T-cell (primary cell): ENCODE measurements around the gene BLMH. TPM values are rescaled to one million over a fixed set of nuclear protein-coding genes. Genes with fewer than 3 reads are reported as not detected.

Experiments
- ATAC-seq, 4 experiments: fragments of 200-7000 bp in 3 of 4; fragments of 150-1000 bp in 1 of 4; cut with Tn5 transposase; replicated peaks in 1 of 4; 1 replicate in 3 of 4; 2 replicates in 1 of 4; pipeline ENCODE4 v1.10.0; 2021; ENCODE audit warnings: moderate library complexity in 3 of 4, mild to moderate bottlenecking in 2 of 4, moderate number of reproducible peaks in 1 of 4
- CTCF ChIA-PET, 2 donors: fragments of 300-600 bp; sonication (Branson Sonifier 250); formaldehyde crosslinking; loops; one replicate each; lab custom pipeline; 2022; ENCODE audit warnings: antibody characterized with exemption in 2 of 2; lab: Charles Lee
- POLR2A ChIA-PET, 2 donors: fragments of 300-600 bp; sonication (Branson Sonifier 250); formaldehyde crosslinking; loops; one replicate each; lab custom pipeline; 2022; ENCODE audit warnings: antibody characterized with exemption in 2 of 2; lab: Charles Lee
- DNase-seq, 35 experiments: peaks; one replicate each; pipeline versions ENCODE4 v3.0.0 to v3.0.0-alpha.2; 2013 to 2023
- H3K27ac ChIP-seq: one replicate; pipeline ENCODE4 v1.5.1; 2013; ENCODE audit warnings: low read length
- H3K27me3 ChIP-seq, 2 experiments: replicated peaks in 1 of 2; 1 replicate in 1 of 2; 2 replicates in 1 of 2; pipeline versions ENCODE4 v1.6.1 to v1.7.0; 2013; ENCODE audit warnings: low read length in 1 of 2, mixed read lengths in 1 of 2; ENCODE audit not compliant: control insufficient read depth in 2 of 2, insufficient read depth in 2 of 2; ENCODE audit errors: extremely low read depth in 1 of 2
- H3K36me3 ChIP-seq, 2 donors: 1 replicate in 1 of 2; 2 replicates in 1 of 2; pipeline versions ENCODE4 v1.6.1 to v1.7.0; 2013; ENCODE audit warnings: low read length in 1 of 2; ENCODE audit not compliant: control insufficient read depth in 2 of 2, insufficient read depth in 1 of 2; ENCODE audit errors: extremely low read depth in 1 of 2
- H3K4me1 ChIP-seq, 2 experiments: 1 replicate in 1 of 2; 2 replicates in 1 of 2; pipeline versions ENCODE4 v1.6.1 to v1.7.0; 2013; ENCODE audit warnings: low read length in 2 of 2, mixed read lengths in 1 of 2; ENCODE audit not compliant: insufficient read depth in 2 of 2, control insufficient read depth in 1 of 2; ENCODE audit errors: extremely low read depth in 1 of 2
- H3K4me3 ChIP-seq, 2 donors: 1 replicate in 1 of 2; 2 replicates in 1 of 2; pipeline versions ENCODE4 v1.5.1 to v1.7.0; 2013; ENCODE audit warnings: mild to moderate bottlenecking in 2 of 2, low read length in 1 of 2, moderate library complexity in 1 of 2; ENCODE audit not compliant: control insufficient read depth in 1 of 2; ENCODE audit errors: extremely low read depth in 1 of 2
- H3K9me3 ChIP-seq: 2 replicates; pipeline ENCODE4 v1.7.0; 2013
- H3K27ac Mint-ChIP-seq, 2 donors: one replicate each; pipeline ENCODE4 v1.8.0; 2020 to 2021; ENCODE audit warnings: mild to moderate bottlenecking in 2 of 2, mixed read lengths in 2 of 2
- H3K27me3 Mint-ChIP-seq, 2 donors: one replicate each; pipeline ENCODE4 v1.8.0; 2021 to 2022; ENCODE audit warnings: mixed read lengths in 2 of 2
- H3K36me3 Mint-ChIP-seq: one replicate; pipeline ENCODE4 v1.8.0; 2021; ENCODE audit warnings: mixed read lengths
- H3K4me1 Mint-ChIP-seq, 3 donors: one replicate each; pipeline ENCODE4 v1.8.0; 2020 to 2022; ENCODE audit warnings: mixed read lengths in 3 of 3, mild to moderate bottlenecking in 1 of 3
- H3K4me3 Mint-ChIP-seq, 3 donors: one replicate each; pipeline ENCODE4 v1.8.0; 2020 to 2022; ENCODE audit warnings: mild to moderate bottlenecking in 3 of 3, mixed read lengths in 3 of 3, moderate library complexity in 3 of 3
- H3K9me3 Mint-ChIP-seq, 3 donors: one replicate each; pipeline ENCODE4 v1.8.0; 2020 to 2022; ENCODE audit warnings: mixed read lengths in 3 of 3
- WGBS: methylation state at CpG from one replicate; pipeline ENCODE4 v1.1.5; 2013; ENCODE audit warnings: missing lambda C conversion rate; ENCODE audit not compliant: insufficient coverage; 5-methylcytosine and 5-hydroxymethylcytosine counted together
- total RNA-seq, 35 experiments: library from RNA in 6 of 35; stranded (reverse) in 6 of 35; fragments of 120-200 nt in 1 of 35; gene quantifications; one replicate each; pipeline versions ENCODE4 v1.2.1 to v1.2.4 and lab custom pipeline; 2013 to 2026

BLMH gene
- total RNA-seq, 5 donors from 2014 or later (not counting 1 experiment from before 2014, with no cell fraction given) = 38.8 to 60.2 (median 47.4) TPM

DNA sequence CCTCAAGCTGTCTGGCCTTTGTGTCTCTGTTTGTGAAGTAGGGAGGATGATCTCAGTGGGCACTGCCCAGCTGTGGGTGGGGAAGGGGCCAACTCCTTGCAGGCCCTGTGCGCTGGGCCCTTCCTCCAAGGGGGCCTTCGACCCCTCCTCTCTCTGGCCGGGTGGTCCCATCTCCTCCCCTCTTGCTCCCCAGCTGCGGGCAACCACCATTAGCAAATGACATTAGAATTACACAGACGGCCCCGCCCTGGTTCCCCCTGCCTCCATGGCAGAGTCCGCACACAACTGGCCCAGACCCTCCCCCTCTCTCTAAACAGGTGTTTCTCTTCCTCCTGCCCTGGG is 53.8 kb downstream of the BLMH start:
- Histone ChIP-seq H3K4me3 (no peak overlapping the region), H3K4me1 (peaks cover 0 to 31% of the 10 kb centered on the region in 2 experiments), H3K27me3 (peaks cover 10 to 55% of the 10 kb centered on the region in 2 experiments), H3K36me3 (no peaks in the 10 kb centered on the region), H3K27ac (no peak overlapping the region), H3K9me3 (no peaks in the 10 kb centered on the region)
- 28% methylated on average over 7 of the region's 7 CpGs for WGBS
- no peak for ATAC-seq
- DNase-seq = no peak
- Mint-ChIP-seq H3K9me3 (no peaks in the 10 kb centered on the region), H3K4me3 (no peak overlapping the region), H3K27me3 (peaks cover 40 to 53% of the 10 kb centered on the region in 2 donors), H3K4me1 (peaks cover 17 to 34% (median 25%) of the 10 kb centered on the region in 3 donors), H3K36me3 (no peaks in the 10 kb centered on the region), H3K27ac (no peak overlapping the region)
- POLR2A ChIA-PET = no interaction called here
- CTCF ChIA-PET = no interaction called here

DNA sequence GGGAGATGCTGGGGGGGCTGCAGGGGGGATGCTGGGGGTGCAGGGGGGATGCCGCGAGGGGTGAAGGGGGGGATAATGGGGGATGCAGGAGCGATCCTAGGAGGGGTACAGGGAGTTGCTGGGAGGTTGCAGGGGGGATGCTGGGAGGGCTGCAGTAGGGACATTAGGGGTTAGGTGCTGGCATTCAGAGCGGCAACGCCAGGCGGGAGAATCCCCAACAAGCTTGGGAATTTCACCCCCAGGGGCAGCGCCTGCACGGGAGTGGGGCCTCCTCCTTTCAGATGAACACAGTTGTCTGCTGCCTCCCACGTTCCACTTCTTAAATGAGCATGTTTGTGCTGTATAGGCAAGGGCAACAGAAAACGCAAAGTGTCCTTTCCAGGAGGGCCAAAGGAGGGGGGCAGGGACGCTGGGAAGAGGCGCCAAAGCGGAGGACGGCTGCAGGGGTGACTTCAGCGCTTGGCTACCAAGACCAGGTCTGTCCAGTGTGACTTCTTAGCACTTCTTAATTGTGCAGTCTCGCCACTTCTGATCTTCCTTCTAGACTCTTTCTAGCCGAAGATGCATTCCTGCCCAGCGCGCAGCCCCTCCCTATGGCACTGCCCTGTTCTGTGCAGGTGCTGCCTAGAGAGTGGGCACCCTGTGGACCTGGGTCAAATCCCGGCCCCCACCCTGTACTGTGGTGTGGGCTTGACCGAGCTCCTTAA is 54.3 kb downstream of the BLMH start:
- H3K27me3 ChIP-seq = peaks cover 10 to 60% of the 10 kb centered on the region in 2 experiments
- ATAC-seq = no peak

DNA sequence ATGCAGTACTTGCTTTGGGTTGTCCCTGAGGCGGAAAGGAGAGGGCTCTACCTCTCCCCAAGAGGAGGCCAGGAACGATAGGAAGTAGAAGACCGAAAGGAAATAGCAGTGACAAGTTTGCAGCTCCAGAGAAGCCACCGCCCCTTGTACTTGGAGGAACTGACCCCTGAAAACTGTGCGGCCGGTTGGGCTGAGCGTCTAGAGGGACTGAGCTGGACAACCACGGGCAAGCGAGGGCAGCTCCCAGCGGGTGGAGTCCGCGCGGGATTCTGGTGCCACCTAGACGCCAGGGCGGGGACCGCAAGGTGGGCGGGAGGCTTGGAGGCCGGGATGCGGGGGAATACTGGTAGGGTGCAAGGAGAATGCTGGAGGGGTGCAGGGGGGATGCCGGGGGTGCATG is 55.0 kb downstream of the BLMH start:
- no peaks in the 10 kb centered on the region for H3K9me3 Mint-ChIP-seq
- no peaks in the 10 kb centered on the region for H3K36me3 Mint-ChIP-seq

More for the DNA sequence above, 54.3 kb downstream of the BLMH start:
- no peaks in the 10 kb centered on the region for H3K36me3 Mint-ChIP-seq
- ChIA-PET CTCF (no interaction called here), POLR2A (no interaction called here)
- H3K36me3 ChIP-seq = no peaks in the 10 kb centered on the region
- no peak for DNase-seq
- no peaks in the 10 kb centered on the region for H3K9me3 ChIP-seq
- H3K4me3 ChIP-seq = no peak overlapping the region
- peaks cover 17 to 34% (median 25%) of the 10 kb centered on the region in 3 donors for H3K4me1 Mint-ChIP-seq
- WGBS = 23% methylated on average over 14 of the region's 21 CpGs
- H3K4me3 Mint-ChIP-seq = peak overlapping the region in 1 of 3 donors; percentile 33
- H3K27ac Mint-ChIP-seq = no peak overlapping the region
- H3K27me3 Mint-ChIP-seq = peaks cover 45 to 58% of the 10 kb centered on the region in 2 donors
- peaks cover 0 to 31% of the 10 kb centered on the region in 2 experiments for H3K4me1 ChIP-seq
- H3K27ac ChIP-seq = no peak overlapping the region
- H3K9me3 Mint-ChIP-seq = no peaks in the 10 kb centered on the region

DNA sequence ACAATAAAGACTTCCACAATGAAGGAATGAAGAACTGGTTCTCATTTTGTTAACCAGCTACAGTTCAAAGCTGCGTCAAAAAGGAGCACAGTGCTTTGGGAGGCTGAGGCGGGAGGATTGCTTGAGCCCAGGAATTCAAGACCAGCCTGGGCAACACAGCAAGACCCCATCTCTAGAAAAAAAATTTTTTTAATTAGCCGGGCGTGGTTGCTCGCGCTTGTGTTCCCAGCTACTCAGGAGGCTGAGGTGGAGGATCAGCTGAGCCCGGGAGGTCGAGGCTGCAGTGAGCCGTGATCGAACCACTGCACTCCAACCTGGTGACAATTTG is 55.5 kb downstream of the BLMH start:
- Mint-ChIP-seq H3K36me3 (no peaks in the 10 kb centered on the region), H3K27ac (no peak overlapping the region), H3K27me3 (peaks cover 52 to 66% of the 10 kb centered on the region in 2 donors), H3K4me1 (peaks cover 17 to 34% (median 25%) of the 10 kb centered on the region in 3 donors), H3K4me3 (peak overlapping the region; percentile 23 to 80 (median 58)), H3K9me3 (no peaks in the 10 kb centered on the region)
- no peak for DNase-seq
- ATAC-seq = no peak
- Histone ChIP-seq H3K27me3 (peaks cover 10 to 69% of the 10 kb centered on the region in 2 experiments), H3K4me3 (no peak overlapping the region), H3K9me3 (no peaks in the 10 kb centered on the region), H3K27ac (no peak overlapping the region), H3K4me1 (peaks cover 0 to 31% of the 10 kb centered on the region in 2 experiments), H3K36me3 (no peaks in the 10 kb centered on the region)
- ChIA-PET POLR2A (no interaction called here), CTCF (no interaction called here)
- WGBS = 54% methylated on average over 8 of the region's 10 CpGs

More for the DNA sequence above, 55.0 kb downstream of the BLMH start:
- CTCF ChIA-PET = no interaction called here
- Mint-ChIP-seq H3K4me3 (peak overlapping the region; percentile 17 to 80 (median 25)), H3K27ac (no peak overlapping the region), H3K4me1 (peaks cover 17 to 34% (median 25%) of the 10 kb centered on the region in 3 donors), H3K27me3 (peaks cover 52 to 65% of the 10 kb centered on the region in 2 donors)
- DNase-seq (peak in 2 of 35 experiments; percentile 8 to 9), ATAC-seq (no peak)
- WGBS = 5% methylated on average over 12 of the region's 20 CpGs
- Histone ChIP-seq H3K4me3 (no peak overlapping the region), H3K27ac (no peak overlapping the region), H3K9me3 (no peaks in the 10 kb centered on the region), H3K36me3 (no peaks in the 10 kb centered on the region), H3K4me1 (peaks cover 0 to 31% of the 10 kb centered on the region in 2 experiments), H3K27me3 (peaks cover 10 to 67% of the 10 kb centered on the region in 2 experiments)
- POLR2A ChIA-PET = no interaction called here

DNA sequence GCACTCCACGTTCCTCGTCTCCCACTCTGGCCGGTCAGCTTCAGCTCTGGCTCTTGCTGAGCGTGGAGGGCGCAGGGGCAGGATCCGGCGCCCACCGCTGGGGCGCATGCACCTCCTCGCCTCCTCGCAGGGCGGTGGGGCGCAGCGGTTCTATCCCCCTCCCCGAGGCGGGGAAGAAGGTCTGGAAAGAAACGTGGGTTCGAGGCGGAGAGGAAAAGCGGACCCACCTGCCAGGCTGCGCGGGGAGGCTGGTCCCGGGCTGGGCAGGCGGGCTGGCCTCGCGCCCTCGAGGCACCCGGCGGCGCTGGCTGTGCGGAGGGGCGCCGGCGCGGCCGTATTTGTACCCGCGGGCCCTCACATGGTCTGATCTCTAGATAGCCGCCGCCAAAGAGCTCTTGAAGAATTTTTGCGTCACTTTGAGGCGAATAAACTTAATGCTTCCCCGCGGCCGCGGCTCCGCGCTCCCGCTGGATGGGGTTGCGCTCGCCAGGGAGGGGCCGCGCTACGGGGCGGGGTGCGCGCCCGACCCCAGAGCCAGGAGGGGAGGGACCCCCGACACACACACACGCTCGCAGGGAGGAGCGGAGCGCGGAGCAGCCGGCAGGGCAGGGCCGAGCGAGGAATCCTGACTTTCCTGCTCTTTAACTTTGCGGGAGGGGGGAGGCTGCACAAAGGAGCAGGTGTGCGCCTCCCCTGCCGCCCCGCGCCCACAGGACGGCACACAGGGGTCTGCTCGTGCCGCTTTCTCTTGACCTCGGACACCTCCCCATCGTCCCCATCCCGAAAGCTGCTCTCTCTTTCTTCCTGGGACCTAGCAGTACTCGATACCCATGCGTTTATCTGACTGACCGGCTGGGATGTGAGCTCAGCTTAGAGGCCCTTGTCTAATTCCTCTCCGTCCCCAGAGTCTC is 56.1 kb downstream of the BLMH start, which contains the start of gene SLC6A4:
Gene SLC6A4, minus strand, starts transcription at position 312 of the 911 bp plus-strand sequence. CDS start 13,739 bp downstream, outside the sequence.
- H3K4me1 ChIP-seq = peaks cover 0 to 31% of the 10 kb centered on the region in 2 experiments
- H3K27ac Mint-ChIP-seq = peak within 1 kb of the TSS in 1 of 2 donors; percentile 41

DNA sequence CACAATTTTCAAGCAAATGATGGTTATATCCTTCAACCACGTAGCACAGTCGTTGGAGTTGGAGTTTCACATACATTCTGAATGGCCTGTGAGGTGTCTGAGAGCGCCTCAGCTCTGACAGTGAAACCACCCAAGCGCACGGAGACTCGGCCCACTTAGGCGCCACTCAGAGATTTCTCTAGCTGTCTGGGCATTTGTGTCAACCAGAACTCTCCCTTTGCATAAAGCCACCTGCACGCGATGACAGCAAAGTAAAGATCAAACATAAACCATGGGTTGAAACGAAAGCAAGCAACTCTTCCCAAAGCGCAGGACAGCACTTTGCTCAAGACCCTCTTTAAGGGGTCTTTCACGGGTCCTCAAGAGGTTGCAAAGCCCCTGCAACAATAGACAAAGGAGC is 56.8 kb downstream of the BLMH start:
- Mint-ChIP-seq H3K4me1 (peaks cover 17 to 34% (median 25%) of the 10 kb centered on the region in 3 donors), H3K27me3 (peaks cover 55 to 72% of the 10 kb centered on the region in 2 donors), H3K36me3 (no peaks in the 10 kb centered on the region), H3K27ac (peak overlapping the region in 1 of 2 donors; percentile 41), H3K4me3 (peak overlapping the region; percentile 52 to 80 (median 73)), H3K9me3 (no peaks in the 10 kb centered on the region)
- Histone ChIP-seq H3K4me3 (peak overlapping the region in 1 of 2 donors; percentile 15), H3K27ac (no peak overlapping the region), H3K9me3 (no peaks in the 10 kb centered on the region), H3K27me3 (peaks cover 10 to 73% of the 10 kb centered on the region in 2 experiments), H3K4me1 (peaks cover 0 to 31% of the 10 kb centered on the region in 2 experiments), H3K36me3 (no peaks in the 10 kb centered on the region)
- 36% methylated on average over 12 of the region's 12 CpGs for WGBS
- CTCF ChIA-PET = no interaction called here
- peak in 1 of 4 experiments; percentile 9 for ATAC-seq
- POLR2A ChIA-PET = no interaction called here
- no peak for DNase-seq

More for the DNA sequence above, 56.1 kb downstream of the BLMH start, which contains the start of gene SLC6A4:
- Mint-ChIP-seq H3K9me3 (no peaks in the 10 kb centered on the region), H3K4me3 (peak within 1 kb of the TSS; percentile 52 to 80 (median 73)), H3K4me1 (peaks cover 17 to 34% (median 25%) of the 10 kb centered on the region in 3 donors), H3K27me3 (peaks cover 54 to 67% of the 10 kb centered on the region in 2 donors), H3K36me3 (no peaks in the 10 kb centered on the region)
- Histone ChIP-seq H3K27me3 (peaks cover 10 to 70% of the 10 kb centered on the region in 2 experiments), H3K27ac (no peak within 1 kb of the TSS), H3K36me3 (no peaks in the 10 kb centered on the region), H3K9me3 (no peaks in the 10 kb centered on the region), H3K4me3 (peak within 1 kb of the TSS in 1 of 2 donors; percentile 15)
- CTCF ChIA-PET = no interaction called here
- 5% methylated on average over 70 of the region's 82 CpGs for WGBS
- POLR2A ChIA-PET = no interaction called here
- peak in 1 of 4 experiments; percentile 35 for ATAC-seq
- no peak for DNase-seq
